ENCODE measurements around the gene HDAC9. TPM values are rescaled to one million over a fixed set of nuclear protein-coding genes. Genes with fewer than 3 reads are reported as not detected.

Gene HDAC9
- total RNA-seq, 1 donor from 2014 or later = 2.1 TPM

DNA sequence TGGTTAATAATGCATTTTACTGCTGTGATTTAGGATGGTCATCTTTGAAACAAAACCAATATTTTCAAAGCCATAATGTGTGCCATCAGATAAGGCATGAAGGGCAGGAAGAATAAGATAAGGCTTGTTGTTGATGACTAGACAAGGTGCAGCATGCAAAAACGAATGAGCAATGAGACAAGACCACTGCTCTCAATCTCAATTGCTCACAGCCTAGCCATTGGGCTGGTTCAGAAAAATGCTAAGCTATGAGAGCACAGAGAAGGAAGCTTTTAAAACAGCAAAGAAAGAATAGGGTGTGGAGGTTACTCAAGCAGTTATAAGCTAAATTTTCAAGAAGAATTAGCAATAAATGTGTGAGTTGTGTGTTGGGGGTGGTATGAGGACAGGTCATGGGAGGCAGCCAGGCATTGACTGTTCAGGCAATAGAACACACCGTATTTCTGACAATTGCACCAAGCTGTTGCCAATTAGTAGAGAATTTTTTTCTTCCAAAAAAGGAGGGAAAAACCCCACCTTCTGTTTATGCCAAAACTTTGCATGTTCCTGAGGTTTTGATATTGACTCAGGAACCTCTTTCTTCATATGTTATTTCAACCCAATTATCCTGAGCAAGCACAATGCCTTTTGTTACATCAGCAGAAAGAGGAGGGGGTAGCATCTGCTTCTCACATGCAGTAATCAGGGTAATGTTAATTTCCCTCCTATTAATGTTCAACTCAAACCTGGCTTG is 276.5 kb downstream of the HDAC9 start:
- no peak for DNase-seq (ENCODE audit: low spot score)
- ATAC-seq = no peak

- ATAC-seq (no peak), DNase-seq (ENCODE audit: low spot score) (no peak)
These were observed 277.0 kb downstream of the HDAC9 start for GRCh38 chr7:18772567-18772965.

DNA sequence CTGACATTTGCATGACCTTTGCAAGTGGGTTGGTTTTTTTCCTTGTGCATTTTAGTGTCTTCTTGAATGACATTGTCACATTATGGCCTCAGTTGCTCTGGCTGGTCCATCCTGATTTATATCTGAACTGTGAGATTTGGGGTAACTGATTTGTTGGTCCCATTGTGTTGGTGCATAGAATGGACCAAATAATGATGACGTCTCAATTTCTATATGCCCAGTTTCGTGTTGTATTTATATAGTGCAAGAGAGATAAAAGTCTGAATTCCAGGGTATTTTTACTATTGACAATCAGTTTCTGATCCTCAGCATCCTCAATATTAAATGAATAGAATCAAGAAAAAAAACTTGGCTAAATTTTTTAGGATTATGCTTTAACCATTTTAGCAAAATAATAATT is 281.8 kb downstream of the HDAC9 start:
- no peak for DNase-seq (ENCODE audit: low spot score)
- ATAC-seq = no peak

DNA sequence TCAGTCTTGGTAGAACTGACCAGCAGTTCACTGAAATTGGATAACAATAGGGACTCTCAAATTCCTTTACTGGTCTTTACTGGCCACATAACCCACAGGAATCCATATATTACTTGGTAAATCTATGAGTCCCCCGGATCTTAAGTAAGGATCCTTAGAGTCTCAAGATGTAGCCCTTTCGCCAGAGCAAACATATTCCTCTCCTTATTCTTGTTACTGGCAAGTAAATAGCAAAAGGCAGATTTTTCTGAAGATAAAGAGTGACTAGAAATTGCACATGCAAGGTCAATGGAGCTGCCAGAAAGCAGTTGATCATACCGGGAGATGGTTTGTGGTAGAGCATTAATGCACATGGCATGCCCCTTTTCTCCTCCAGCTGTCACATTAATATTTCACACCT is 283.0 kb downstream of the HDAC9 start:
- no peak for DNase-seq (ENCODE audit: low spot score)
- no peak for ATAC-seq

- DNase-seq (ENCODE audit: low spot score) (no peak), ATAC-seq (no peak)
These were observed 284.7 kb downstream of the HDAC9 start for GRCh38 chr7:18780266-18780665.

- no peak for ATAC-seq
- no peak for DNase-seq (ENCODE audit: low spot score)
These were observed 285.4 kb downstream of the HDAC9 start for GRCh38 chr7:18780938-18781337.

DNA sequence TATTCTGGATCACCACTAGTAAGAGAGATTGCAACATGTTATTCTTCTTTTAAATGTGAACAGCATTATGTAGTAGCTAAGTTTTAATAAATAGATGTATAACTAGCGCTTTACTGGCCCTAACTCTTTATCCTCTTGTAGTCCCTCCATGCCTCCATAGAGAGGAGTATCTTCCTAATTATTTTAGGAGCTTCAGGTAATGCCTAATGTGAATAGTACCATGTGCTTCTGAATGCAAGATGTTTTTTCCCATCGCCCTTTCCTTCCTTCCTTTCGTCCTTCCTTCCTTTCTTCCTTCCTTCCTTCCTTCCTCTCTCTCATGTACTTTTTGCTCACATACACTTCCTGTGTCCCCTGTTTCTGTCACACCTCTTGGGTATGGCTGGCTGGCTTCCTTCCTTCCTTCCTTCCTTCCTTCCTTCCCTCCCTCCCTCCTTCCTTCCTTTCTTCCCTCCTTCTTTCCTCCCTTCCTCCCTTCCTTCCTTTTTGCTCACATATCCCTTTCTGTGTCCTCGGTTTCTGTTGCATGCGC is 290.7 kb downstream of the HDAC9 start:
- DNase-seq (ENCODE audit: low spot score) (no peak), ATAC-seq (no peak)

GRCh38 chr7:18786796-18787195 is 291.2 kb downstream of the HDAC9 start:
- no peak for DNase-seq (ENCODE audit: low spot score)
- ATAC-seq = no peak

DNA sequence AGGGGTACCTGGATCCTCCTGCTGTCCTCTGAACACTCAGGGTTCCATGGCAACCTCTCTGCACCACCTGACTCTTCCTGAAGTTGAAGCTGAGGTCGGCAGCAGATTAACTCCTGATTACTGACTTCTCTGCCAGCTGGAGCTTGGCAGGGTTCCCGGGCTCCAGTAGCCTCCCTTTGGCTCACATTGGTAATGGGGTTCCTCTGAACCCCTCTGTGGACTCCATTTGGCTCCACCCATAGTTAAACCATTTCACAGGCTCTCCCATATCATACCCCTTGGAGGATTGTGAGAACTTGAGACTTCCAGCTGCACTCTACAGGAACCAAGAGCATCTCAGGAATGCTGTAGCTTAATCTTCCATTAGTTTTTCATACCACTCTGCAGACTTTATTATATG is 292.5 kb downstream of the HDAC9 start:
- ATAC-seq (no peak), DNase-seq (ENCODE audit: low spot score) (no peak)

- ATAC-seq (no peak), DNase-seq (ENCODE audit: low spot score) (no peak)
These were observed 297.5 kb downstream of the HDAC9 start for GRCh38 chr7:18792871-18793595.

DNA sequence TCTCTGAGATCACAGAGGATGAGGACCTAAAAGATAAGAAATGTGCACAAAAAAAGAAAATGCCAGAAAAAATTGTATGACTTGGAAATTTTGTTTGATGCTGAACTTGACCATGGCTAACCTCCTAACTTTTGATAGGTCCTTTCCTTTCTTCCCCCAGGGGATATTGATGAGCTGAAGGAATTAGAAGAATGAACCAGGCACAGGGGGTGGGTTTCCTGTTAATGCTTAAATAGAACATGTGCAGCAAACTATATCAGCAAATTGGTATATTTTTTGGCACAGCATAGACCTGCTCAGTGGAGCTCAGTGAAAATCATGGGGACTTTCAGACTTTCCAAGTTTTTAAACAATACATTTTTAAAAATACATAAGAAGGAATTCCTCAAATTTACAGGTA is 300.7 kb downstream of the HDAC9 start:
- DNase-seq (ENCODE audit: low spot score) = no peak
- ATAC-seq = no peak

DNA sequence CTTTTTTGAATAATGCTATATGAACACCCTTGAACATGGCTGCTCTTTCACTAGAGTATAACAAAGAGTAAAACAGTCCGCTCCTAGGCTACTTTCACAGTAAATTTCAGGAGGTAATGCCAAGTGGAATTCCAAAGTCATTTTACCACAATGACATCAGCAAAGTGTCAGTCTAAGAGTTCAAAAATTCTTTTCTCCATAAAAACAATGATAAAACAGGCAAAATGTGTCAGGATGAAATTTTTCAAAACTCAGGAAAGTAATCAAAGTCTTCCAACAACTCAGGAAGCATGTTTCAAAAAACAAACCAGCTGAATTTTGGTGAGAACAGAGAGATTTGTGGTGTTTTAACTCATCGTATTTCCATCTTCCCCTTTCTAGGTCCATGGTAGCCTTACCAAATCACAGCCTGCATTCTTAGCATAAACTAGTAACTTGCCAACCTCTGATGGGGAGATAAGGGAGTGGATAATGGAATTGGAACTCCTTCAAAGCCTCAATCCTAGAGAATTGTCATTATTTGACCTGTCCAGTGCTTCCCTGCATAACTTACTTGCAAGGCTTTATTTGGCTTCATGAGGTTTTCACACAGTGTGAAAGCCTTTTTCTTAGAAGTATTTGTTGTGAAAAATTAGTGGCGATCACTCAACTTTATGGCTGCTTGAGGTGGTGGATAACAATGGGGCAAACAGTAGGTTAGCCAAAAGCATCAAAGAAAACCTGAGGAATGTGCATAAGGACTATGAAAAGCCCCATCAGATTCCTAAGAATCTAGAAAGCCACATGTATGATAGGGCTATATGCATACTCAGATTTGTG is 302.7 kb downstream of the HDAC9 start:
- no peak for ATAC-seq
- no peak for DNase-seq (ENCODE audit: low spot score)

DNA sequence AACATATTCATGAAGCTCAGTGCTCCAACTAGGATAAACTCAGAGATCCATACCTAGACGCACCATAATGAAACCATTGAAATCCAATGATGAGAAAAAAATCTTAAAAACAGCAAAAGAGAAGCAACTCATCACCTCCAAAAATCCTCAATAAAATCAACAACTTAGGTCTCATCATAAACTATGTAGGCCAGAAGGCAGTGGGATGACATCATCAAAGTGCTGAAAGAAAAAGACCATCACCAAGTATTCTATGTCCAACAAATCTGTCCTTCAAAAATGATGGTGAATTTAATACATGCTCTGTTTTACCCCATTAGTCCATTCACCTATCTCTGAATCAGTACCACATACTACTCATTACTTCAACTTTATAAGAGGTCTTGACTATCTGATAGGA is 304.4 kb downstream of the HDAC9 start:
- DNase-seq (ENCODE audit: low spot score) (no peak), ATAC-seq (no peak)

DNA sequence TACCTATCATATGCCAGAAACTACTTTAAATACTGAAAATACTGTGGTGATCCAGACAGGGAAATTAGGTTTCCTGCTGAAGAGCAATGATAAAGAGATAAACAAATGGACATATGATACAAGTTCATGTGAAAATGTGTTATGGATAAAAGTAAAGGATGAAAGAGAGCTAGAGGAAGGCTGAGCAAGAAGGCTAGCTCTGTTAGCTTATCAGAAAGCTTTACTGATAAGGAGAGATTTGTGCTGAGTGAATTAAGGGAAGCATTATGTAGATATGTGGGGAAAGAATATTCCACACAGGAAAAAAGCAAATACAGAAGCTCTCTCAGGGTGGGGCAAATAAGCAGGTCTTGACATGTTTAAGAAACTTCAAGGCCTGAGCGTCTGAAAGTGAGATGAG is 308.4 kb downstream of the HDAC9 start:
- DNase-seq (ENCODE audit: low spot score) (no peak), ATAC-seq (no peak)

DNA sequence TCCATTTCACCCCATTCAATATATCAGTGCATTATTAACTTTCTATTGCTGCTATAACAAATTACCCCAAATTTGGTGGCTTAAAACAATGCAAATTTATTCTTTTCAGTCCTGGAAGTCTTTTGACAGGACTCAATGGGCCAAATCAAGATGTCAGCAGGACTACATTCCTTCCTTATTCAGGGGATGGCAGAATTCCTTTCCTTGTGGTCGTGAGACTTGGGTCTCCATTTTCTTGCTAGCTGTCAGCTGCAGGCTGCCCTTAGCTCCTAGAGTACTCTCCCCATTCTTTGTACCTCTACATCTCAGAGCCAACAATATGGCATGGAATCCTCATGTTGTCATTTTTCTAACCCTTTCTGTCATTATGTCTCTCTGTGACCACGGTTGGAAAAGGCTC is 310.6 kb downstream of the HDAC9 start:
- ATAC-seq (no peak), DNase-seq (ENCODE audit: low spot score) (no peak)

GRCh38 chr7:18808026-18808425 is 312.5 kb downstream of the HDAC9 start:
- ATAC-seq (no peak), DNase-seq (ENCODE audit: low spot score) (no peak)

- DNase-seq (ENCODE audit: low spot score) = no peak
- ATAC-seq = no peak
These were observed 319.9 kb downstream of the HDAC9 start for GRCh38 chr7:18815261-18815960.

GRCh38 chr7:18820981-18821380 is 325.4 kb downstream of the HDAC9 start:
- no peak for DNase-seq (ENCODE audit: low spot score)
- no peak for ATAC-seq

DNA sequence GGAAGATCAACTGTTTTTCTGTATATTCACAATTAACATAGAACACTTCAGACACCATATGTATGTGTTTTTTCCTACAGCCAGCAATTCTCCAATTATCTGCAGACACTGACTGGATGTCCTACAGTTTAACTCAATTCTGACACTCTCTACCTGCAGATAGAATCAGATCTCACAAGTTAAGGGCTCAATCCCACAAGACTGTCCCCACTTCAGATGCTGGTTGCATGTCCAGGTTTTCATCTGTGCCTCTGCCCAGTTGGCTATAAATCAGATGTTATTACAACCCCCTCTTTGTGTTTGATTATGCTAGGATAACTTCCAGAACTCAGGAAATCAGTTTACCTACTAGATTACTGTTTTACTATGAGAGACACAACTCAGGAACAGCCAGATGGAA is 326.0 kb downstream of the HDAC9 start:
- ATAC-seq (no peak), DNase-seq (ENCODE audit: low spot score) (no peak)

- DNase-seq (ENCODE audit: low spot score) (no peak), ATAC-seq (no peak)
These were observed 328.6 kb downstream of the HDAC9 start for GRCh38 chr7:18824157-18824556.

All from left lobe of liver (tissue), 2 donors.